GM18907 (cell line): ENCODE results near the gene PEX14.

Experiments used
- ATAC-seq: cut with Tn5 transposase; IDR thresholded peaks from one replicate; pipeline ENCODE4 v1.9.1; 2021; ENCODE audit warnings: mild to moderate bottlenecking, moderate library complexity; ENCODE audit not compliant: unreplicated experiment

Gene PEX14

GRCh38 chr1:10613861-10614260 is 139.1 kb downstream of the PEX14 start:
- ATAC-seq, result no peak

- no peak for ATAC-seq
Measured at GRCh38 chr1:10614377-10615225, 139.9 kb downstream of the PEX14 start.

- no peak for ATAC-seq
Measured at GRCh38 chr1:10615332-10615731, 140.6 kb downstream of the PEX14 start.

GRCh38 chr1:10615932-10616671 is 141.4 kb downstream of the PEX14 start:
- no peak for ATAC-seq

GRCh38 chr1:10616696-10617095 is 141.9 kb downstream of the PEX14 start:
- no peak for ATAC-seq

- no peak for ATAC-seq
Measured at GRCh38 chr1:10617318-10617717, 142.6 kb downstream of the PEX14 start.

- ATAC-seq, result no peak
Measured at GRCh38 chr1:10617931-10618885, 143.5 kb downstream of the PEX14 start.

- no peak for ATAC-seq
Measured at GRCh38 chr1:10620776-10621175, 146.0 kb downstream of the PEX14 start.

GRCh38 chr1:10621906-10622305 is 147.2 kb downstream of the PEX14 start:
- no peak for ATAC-seq

GRCh38 chr1:10622910-10623685 is 148.3 kb downstream of the PEX14 start:
- ATAC-seq, result no peak

GRCh38 chr1:10623686-10624145 is 149.0 kb downstream of the PEX14 start:
- ATAC-seq, result no peak

- no peak for ATAC-seq
Measured at GRCh38 chr1:10624256-10625050, 149.7 kb downstream of the PEX14 start.

- no peak for ATAC-seq
Measured at GRCh38 chr1:10625076-10625475, 150.3 kb downstream of the PEX14 start.

GRCh38 chr1:10625554-10625953 is 150.8 kb downstream of the PEX14 start:
- no peak for ATAC-seq

GRCh38 chr1:10626131-10626731 is 151.5 kb downstream of the PEX14 start:
- ATAC-seq, result no peak

GRCh38 chr1:10626791-10627410 is 152.2 kb downstream of the PEX14 start:
- ATAC-seq, result no peak

- ATAC-seq, result no peak
Measured at GRCh38 chr1:10628685-10629084, 153.9 kb downstream of the PEX14 start.

- no peak for ATAC-seq
Measured at GRCh38 chr1:10629091-10629815, 154.5 kb downstream of the PEX14 start.
